ENCODE measurements around the gene RAD51.

RAD51 gene

DNA sequence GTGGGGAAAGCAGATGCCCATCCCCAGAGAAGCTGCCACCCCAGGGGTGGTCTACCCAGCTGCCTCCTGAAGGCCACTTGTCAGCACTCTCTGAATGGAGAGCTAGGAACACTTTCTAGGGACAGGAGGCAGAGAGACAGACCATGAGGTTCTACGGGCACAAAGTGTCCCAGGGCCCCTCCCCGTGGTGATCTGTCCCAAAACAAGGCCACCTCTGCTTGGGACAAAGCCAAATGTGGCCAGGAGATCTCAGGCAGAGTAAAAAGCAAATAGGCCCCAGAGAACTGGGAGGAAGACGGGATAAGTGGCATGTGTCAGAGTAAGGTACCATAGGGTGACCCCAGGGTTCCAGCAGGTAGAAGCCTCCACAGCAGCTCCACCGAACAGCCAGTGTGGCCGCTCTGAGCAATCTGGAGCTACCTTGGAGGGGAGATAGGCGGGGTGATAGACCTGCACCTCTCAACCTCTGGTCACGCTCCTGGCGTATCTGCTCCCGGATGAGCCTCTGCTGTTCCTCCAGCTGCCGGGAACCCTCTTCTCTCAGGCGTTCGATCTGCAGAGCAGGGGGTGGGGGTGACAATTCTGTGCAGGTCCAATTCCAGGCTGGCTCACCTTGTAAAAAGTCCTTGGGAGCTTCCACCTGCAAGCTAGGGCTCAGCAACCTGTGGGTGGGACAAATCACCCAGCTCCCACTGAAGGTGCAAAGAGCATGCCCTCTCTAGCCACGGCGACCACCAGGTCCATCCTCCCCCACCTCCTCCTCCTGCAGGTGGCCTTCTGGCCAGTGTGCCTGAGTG lies 81.0 kb downstream of the RAD51 start:
- Mint-ChIP-seq H3K9me3 (no peaks in the 10 kb centered on the region), H3K27me3 (ENCODE audit: low read depth) (no peaks in the 10 kb centered on the region), H3K4me1 (no peaks in the 10 kb centered on the region), H3K4me3 (no peak overlapping the region), H3K36me3 (ENCODE audit: low read depth) (peaks cover 35% of the 10 kb centered on the region), H3K27ac (no peak overlapping the region)
- TF ChIP-seq, protein P1, sequence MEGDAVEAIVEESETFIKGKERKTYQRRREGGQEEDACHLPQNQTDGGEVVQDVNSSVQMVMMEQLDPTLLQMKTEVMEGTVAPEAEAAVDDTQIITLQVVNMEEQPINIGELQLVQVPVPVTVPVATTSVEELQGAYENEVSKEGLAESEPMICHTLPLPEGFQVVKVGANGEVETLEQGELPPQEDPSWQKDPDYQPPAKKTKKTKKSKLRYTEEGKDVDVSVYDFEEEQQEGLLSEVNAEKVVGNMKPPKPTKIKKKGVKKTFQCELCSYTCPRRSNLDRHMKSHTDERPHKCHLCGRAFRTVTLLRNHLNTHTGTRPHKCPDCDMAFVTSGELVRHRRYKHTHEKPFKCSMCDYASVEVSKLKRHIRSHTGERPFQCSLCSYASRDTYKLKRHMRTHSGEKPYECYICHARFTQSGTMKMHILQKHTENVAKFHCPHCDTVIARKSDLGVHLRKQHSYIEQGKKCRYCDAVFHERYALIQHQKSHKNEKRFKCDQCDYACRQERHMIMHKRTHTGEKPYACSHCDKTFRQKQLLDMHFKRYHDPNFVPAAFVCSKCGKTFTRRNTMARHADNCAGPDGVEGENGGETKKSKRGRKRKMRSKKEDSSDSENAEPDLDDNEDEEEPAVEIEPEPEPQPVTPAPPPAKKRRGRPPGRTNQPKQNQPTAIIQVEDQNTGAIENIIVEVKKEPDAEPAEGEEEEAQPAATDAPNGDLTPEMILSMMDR (IDR thresholded peaks at IDR 0.05; ENCODE audit: unreplicated experiment in 3 of 3), result no peak

DNA sequence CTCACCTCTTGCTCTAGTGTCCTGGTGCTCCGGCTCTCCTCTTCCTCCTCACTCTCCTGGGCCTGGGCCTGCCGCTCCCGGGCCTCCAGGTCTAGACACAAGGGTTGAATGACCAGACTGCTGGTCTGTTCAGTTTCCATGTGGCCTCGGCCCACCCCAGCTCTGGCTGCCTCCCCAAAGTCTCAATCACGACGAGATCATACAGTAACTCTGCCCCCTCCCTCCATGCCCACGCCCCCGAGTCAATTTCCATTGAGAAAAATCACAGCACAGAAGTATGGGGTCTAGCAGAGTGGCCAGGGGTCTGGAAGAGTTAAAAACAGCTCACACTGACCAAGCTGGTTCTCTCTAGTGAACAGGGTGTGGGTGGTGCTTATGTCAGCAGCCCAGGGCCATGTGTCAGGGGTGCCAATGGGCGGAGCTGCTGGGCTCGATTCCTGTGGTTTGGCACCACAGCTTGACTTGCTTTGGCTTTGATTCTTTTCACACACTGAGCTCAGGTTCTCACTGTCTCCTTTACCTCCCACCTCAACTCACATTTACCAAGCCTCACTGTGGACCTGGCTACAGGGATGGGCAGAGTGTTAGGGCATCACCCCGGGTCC lies 81.7 kb downstream of the RAD51 start:
- Mint-ChIP-seq H3K27me3 (ENCODE audit: low read depth) (no peaks in the 10 kb centered on the region), H3K27ac (no peak overlapping the region), H3K9me3 (no peaks in the 10 kb centered on the region), H3K4me3 (no peak overlapping the region), H3K36me3 (ENCODE audit: low read depth) (peaks cover 35% of the 10 kb centered on the region), H3K4me1 (no peaks in the 10 kb centered on the region)
- TF ChIP-seq, protein P1 (IDR thresholded peaks at IDR 0.05; ENCODE audit: unreplicated experiment in 3 of 3), result no peak

Measured in nephron (organoid).